Type B pancreatic cell (in vitro differentiated cells): ENCODE data around the gene MSX2. TPM values are rescaled to one million over a fixed set of nuclear protein-coding genes. Genes with fewer than 3 reads are reported as not detected.

Experiments
- DNase-seq: peaks from one replicate; pipeline ENCODE4 v3.0.0; 2021; ENCODE audit warnings: mixed read lengths; ENCODE audit not compliant: unreplicated experiment; ENCODE audit errors: extremely low spot score
- H3K27ac Mint-ChIP-seq: 2 replicates; pipeline ENCODE4 v1.8.0; 2021; ENCODE audit warnings: mild to moderate bottlenecking, mixed read lengths
- H3K27me3 Mint-ChIP-seq: 2 replicates; pipeline ENCODE4 v1.8.0; 2021; ENCODE audit warnings: mixed read lengths
- H3K36me3 Mint-ChIP-seq: 2 replicates; pipeline ENCODE4 v1.8.0; 2021; ENCODE audit warnings: mixed read lengths
- H3K4me1 Mint-ChIP-seq: one replicate; pipeline ENCODE4 v1.8.0; 2021; ENCODE audit warnings: mixed read lengths; ENCODE audit not compliant: unreplicated experiment
- H3K4me3 Mint-ChIP-seq: 2 replicates; pipeline ENCODE4 v1.8.0; 2021; ENCODE audit warnings: mild to moderate bottlenecking, mixed read lengths
- H3K9me3 Mint-ChIP-seq: 2 replicates; pipeline ENCODE4 v1.8.0; 2021; ENCODE audit warnings: mixed read lengths
- CTCF ChIP-seq: fragments of 200-600 bp; sonication (generic); conservative IDR thresholded peaks from 2 replicates; pipeline ENCODE4 v1.5.0; 2021; ENCODE audit warnings: antibody characterized with exemption, mild to moderate bottlenecking
- long read RNA-seq: library from polyadenylated mRNA; unstranded; transcript quantifications from one replicate; pipeline ENCODE4 v2.0.0, GENCODE V29; 2020
- total RNA-seq: library from RNA; stranded (reverse); gene quantifications from 2 replicates; pipeline ENCODE4 v1.2.1, GENCODE V29; 2021; ENCODE audit warnings: low replicate concordance

Gene MSX2
- 55.6 and 69.7 TPM in 2 replicates for total RNA-seq
- long read RNA-seq, partial matches to known transcripts = 5 of 9 reads
- long read RNA-seq, other reads (novel, unspliced or antisense) = 3 of 9 reads

DNA sequence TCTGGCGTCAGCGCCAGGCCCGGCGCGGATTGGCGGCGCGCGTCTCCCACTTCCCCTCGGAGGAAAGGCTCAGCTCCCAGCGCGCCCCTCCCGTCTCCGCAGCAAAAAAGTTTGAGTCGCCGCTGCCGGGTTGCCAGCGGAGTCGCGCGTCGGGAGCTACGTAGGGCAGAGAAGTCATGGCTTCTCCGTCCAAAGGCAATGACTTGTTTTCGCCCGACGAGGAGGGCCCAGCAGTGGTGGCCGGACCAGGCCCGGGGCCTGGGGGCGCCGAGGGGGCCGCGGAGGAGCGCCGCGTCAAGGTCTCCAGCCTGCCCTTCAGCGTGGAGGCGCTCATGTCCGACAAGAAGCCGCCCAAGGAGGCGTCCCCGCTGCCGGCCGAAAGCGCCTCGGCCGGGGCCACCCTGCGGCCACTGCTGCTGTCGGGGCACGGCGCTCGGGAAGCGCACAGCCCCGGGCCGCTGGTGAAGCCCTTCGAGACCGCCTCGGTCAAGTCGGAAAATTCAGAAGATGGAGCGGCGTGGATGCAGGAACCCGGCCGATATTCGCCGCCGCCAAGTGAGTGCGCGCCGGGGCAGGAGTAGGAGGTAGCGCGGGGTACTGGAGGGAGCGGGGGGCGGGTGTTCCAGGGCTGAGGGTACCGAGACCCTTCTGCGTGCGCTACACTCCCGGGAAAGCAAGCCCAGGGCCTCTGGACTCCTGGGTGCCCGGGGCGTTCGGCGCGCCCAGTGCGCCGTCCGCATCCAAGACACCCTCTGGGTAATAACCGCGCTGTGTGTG lies at the start of gene MSX2:
TSS of gene MSX2 (plus strand) at position 99 of the 777 bp plus-strand sequence. CDS start at position 177, 78 bp downstream.
- H3K4me3 Mint-ChIP-seq = peak within 1 kb of the TSS; percentile 91
- H3K36me3 Mint-ChIP-seq = peaks cover 40% of the 10 kb centered on the region
- peak; percentile 93 for DNase-seq
- H3K4me1 Mint-ChIP-seq = peaks cover 41% of the 10 kb centered on the region
- no peaks in the 10 kb centered on the region for H3K9me3 Mint-ChIP-seq
- peak within 1 kb of the TSS; percentile 89 for H3K27ac Mint-ChIP-seq
- H3K27me3 Mint-ChIP-seq = peaks cover 85% of the 10 kb centered on the region
- no peak for TF ChIP-seq CTCF

GRCh38 chr5:174675110-174675509 lies 49.3 kb upstream of the MSX2 start:
- Mint-ChIP-seq H3K36me3 (no peaks in the 10 kb centered on the region), H3K27me3 (no peaks in the 10 kb centered on the region), H3K4me3 (no peak overlapping the region), H3K9me3 (no peaks in the 10 kb centered on the region), H3K4me1 (peaks cover 23% of the 10 kb centered on the region), H3K27ac (no peak overlapping the region)
- no peak for DNase-seq
- TF ChIP-seq CTCF = no peak

- peaks cover 23% of the 10 kb centered on the region for H3K4me1 Mint-ChIP-seq
- H3K27me3 Mint-ChIP-seq = no peaks in the 10 kb centered on the region
- H3K36me3 Mint-ChIP-seq = no peaks in the 10 kb centered on the region
- no peak for DNase-seq
- H3K9me3 Mint-ChIP-seq = no peaks in the 10 kb centered on the region
- H3K4me3 Mint-ChIP-seq = no peak overlapping the region
- no peak overlapping the region for H3K27ac Mint-ChIP-seq
- TF ChIP-seq CTCF = no peak
These were observed 48.5 kb upstream of the MSX2 start for GRCh38 chr5:174675916-174676315.

GRCh38 chr5:174678107-174678506 lies 46.3 kb upstream of the MSX2 start:
- no peak for DNase-seq
- H3K27ac Mint-ChIP-seq = no peak overlapping the region
- peaks cover 14% of the 10 kb centered on the region for H3K4me1 Mint-ChIP-seq
- H3K27me3 Mint-ChIP-seq = no peaks in the 10 kb centered on the region
- H3K9me3 Mint-ChIP-seq = no peaks in the 10 kb centered on the region
- H3K36me3 Mint-ChIP-seq = no peaks in the 10 kb centered on the region
- no peak overlapping the region for H3K4me3 Mint-ChIP-seq
- TF ChIP-seq CTCF = no peak

DNA sequence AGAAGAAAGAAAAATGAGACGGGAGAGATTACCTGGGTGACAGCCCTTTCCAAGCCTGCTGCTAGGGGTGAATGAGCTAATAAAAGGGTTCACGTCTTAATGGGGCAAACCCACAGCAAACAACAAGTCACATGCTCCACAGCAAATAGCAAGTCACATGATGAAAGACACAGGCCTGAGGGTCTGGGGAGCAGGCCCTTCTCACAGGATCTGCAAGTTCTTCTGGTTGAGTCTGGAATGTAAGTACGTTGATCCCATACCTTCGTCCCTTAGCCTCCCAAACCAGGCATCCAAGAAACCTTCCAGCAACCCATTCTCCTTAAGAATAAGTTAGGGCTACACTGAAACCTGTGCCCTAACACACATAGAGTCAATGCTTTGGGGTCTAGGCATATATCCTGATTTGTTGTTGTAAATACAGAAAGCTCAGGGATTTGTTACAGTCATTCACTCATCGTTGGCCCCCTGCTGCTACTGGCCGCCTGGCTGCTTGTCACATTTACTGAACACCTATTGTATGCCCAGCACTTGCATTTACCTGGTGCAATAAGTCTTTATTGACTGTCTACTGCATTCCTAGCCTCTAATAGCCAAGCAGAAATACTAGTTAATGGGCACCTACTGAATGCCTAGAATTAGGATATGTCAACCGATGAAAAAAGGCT lies 43.3 kb upstream of the MSX2 start:
- Mint-ChIP-seq H3K36me3 (no peaks in the 10 kb centered on the region), H3K9me3 (no peaks in the 10 kb centered on the region), H3K27ac (no peak overlapping the region), H3K27me3 (peaks cover 6% of the 10 kb centered on the region), H3K4me1 (peaks cover 4% of the 10 kb centered on the region), H3K4me3 (no peak overlapping the region)
- DNase-seq = no peak
- TF ChIP-seq CTCF = no peak
